Neuron (in vitro differentiated cells): ENCODE measurements around the gene AGK.

Source experiments
- H2AFZ ChIP-seq: one replicate; pipeline ENCODE4 v1.6.1; 2013; ENCODE audit warnings: low read depth, mild to moderate bottlenecking, inconsistent platforms, low read length, moderate library complexity
- H3K27me3 ChIP-seq: one replicate; pipeline ENCODE4 v1.6.1; 2013; ENCODE audit warnings: low read length; ENCODE audit not compliant: insufficient read depth
- H3K36me3 ChIP-seq: one replicate; pipeline ENCODE4 v1.6.1; 2013; ENCODE audit warnings: low read length; ENCODE audit not compliant: insufficient read depth
- H3K4me1 ChIP-seq: one replicate; pipeline ENCODE4 v1.6.1; 2013; ENCODE audit warnings: low read length; ENCODE audit not compliant: insufficient read depth
- H3K4me3 ChIP-seq: 2 replicates; pipeline ENCODE4 v1.5.1; 2013; ENCODE audit warnings: mild to moderate bottlenecking, low read length, moderate library complexity
- H3K9me3 ChIP-seq: one replicate; pipeline ENCODE4 v1.6.1; 2013; ENCODE audit warnings: low read length

Gene AGK

DNA sequence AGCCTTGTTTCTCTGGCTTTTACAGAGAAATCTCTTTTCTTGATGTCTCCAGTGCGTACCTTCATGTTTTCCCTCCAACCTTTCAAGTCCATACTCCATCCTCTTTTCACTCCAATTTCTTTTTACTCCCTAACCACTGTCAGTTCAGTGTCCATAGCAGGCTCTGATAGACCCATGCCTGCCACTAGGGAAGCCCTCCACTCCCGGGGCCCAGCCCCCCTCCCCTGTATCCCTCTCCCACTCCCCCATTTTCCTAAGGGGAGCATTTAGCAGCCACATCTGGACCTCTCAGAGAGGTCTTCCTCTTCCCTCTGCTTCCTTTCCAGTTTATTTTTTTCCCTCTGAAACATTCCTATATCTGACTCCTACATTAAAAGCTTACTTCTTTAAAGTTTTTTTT is 117.6 kb downstream of the AGK start:
- Histone ChIP-seq H3K36me3 (peaks cover 29% of the 10 kb centered on the region), H3K4me3 (no peak overlapping the region), H3K27me3 (no peaks in the 10 kb centered on the region), H3K9me3 (peaks cover 2% of the 10 kb centered on the region), H2AFZ (no peak overlapping the region), H3K4me1 (no peaks in the 10 kb centered on the region)

DNA sequence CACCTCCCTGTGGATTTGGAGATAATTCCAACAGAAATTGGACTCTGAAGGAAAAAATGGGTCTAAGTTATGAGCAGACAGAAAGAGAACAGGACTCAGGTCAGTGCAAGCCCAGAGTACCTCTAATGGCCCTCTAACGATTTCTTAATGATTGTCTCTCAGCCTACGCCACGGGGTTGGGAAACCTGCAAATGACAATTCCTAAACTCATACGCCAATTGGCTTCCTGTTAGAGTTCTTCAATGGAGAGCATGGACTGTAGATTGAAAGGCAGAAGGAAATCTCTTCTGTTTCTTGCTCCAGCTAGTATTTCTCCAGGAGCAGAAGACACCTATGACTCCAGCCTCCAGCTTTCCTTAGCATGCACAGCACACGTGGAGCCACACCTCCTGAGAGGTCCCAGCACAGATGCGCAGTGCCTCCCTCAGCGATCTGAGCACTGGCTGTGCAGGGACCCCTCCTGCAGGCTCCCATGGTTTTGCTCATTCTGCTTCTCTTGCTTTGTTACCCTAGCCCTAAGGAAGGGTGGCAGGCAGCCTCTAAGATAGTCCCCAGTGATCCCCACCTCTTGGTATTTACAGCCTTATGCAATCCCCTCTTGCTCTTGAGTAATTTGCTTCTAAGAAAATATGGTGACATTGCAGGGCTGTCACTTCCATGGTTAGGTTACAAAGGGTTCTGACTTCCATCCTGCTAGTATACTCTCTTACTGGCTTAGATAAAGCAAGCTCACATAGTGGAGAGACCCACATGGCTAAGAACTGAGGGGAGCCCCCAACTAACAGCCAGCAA is 120.7 kb downstream of the AGK start:
- no peaks in the 10 kb centered on the region for H3K27me3 ChIP-seq
- no peak overlapping the region for H2AFZ ChIP-seq
- H3K4me1 ChIP-seq, result peaks cover 3% of the 10 kb centered on the region
- peaks cover 2% of the 10 kb centered on the region for H3K9me3 ChIP-seq
- H3K36me3 ChIP-seq, result peaks cover 17% of the 10 kb centered on the region
- no peak overlapping the region for H3K4me3 ChIP-seq

DNA sequence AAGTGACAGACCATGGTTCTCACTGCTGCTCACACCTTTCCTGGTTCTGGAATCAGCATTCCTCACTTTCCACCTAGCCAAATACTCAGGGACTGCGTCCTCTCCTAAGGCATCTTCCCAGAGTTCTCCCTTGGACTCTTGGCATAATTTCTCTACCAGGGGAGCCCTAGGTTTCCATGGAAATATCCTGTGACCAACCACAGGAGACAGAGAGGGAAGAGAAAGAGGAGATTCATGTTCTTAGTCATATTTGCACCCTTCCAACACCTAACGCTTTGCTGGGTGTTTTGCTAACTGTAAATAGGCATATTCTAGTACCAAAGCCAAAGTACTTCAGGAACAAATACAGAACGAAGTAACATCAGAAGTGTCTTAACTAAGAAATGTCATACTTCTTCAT is 122.1 kb downstream of the AGK start:
- Histone ChIP-seq H3K27me3 (no peaks in the 10 kb centered on the region), H3K4me3 (no peak overlapping the region), H3K9me3 (peaks cover 2% of the 10 kb centered on the region)

DNA sequence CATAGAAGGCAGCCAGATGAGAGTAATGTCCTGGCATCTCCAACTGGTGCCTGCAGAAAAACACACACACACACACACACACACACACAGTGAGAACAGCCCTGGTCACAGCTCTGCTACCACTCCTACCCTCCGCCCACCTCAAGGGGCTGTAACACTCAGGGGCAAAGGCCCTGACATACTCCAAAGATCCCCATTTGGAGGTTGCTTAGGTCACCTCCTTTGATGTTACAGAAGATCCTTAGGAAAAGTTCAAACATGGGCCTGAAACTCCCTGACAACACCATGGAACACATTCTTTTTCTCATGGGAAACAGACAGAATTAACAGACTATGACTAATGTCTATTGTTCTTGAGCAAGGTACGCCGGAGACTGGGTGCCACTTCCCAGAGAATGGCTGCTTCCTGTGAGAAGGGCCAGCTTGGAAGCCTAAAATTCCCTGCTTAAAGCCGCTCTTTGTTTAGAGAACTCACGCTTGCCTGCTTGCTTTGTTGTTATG is 123.0 kb downstream of the AGK start:
- H3K4me3 ChIP-seq, result no peak overlapping the region
- H3K27me3 ChIP-seq, result no peaks in the 10 kb centered on the region

More for the DNA sequence above, 122.1 kb downstream of the AGK start:
- no peak overlapping the region for H2AFZ ChIP-seq
- H3K4me1 ChIP-seq, result peaks cover 3% of the 10 kb centered on the region
- peaks cover 21% of the 10 kb centered on the region for H3K36me3 ChIP-seq

DNA sequence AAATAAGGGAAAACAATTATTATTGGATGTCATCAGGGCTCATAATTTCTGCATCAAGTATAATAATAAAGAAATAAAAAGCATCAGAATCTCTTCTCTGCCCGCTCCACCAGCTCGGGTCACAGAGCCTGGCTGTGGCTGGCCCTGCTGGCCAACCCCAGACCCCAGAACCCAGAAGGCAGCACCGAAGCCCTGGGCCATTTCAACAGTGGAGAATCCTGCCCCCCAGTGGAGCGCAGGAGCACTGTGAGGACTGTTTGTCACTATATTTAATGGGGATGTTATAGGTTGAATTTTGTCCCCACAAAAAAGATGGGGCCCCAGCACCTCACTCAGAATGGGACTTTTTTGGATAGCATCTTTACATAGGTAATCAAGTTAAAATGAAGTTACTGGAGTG is 123.5 kb downstream of the AGK start:
- Histone ChIP-seq H3K9me3 (peaks cover 2% of the 10 kb centered on the region), H3K4me1 (peaks cover 3% of the 10 kb centered on the region), H3K4me3 (no peak overlapping the region), H2AFZ (no peak overlapping the region), H3K36me3 (peaks cover 22% of the 10 kb centered on the region), H3K27me3 (no peaks in the 10 kb centered on the region)

More for the DNA sequence above, 123.0 kb downstream of the AGK start:
- H3K4me1 ChIP-seq, result peaks cover 3% of the 10 kb centered on the region
- no peak overlapping the region for H2AFZ ChIP-seq
- peaks cover 21% of the 10 kb centered on the region for H3K36me3 ChIP-seq
- H3K9me3 ChIP-seq, result peaks cover 2% of the 10 kb centered on the region

DNA sequence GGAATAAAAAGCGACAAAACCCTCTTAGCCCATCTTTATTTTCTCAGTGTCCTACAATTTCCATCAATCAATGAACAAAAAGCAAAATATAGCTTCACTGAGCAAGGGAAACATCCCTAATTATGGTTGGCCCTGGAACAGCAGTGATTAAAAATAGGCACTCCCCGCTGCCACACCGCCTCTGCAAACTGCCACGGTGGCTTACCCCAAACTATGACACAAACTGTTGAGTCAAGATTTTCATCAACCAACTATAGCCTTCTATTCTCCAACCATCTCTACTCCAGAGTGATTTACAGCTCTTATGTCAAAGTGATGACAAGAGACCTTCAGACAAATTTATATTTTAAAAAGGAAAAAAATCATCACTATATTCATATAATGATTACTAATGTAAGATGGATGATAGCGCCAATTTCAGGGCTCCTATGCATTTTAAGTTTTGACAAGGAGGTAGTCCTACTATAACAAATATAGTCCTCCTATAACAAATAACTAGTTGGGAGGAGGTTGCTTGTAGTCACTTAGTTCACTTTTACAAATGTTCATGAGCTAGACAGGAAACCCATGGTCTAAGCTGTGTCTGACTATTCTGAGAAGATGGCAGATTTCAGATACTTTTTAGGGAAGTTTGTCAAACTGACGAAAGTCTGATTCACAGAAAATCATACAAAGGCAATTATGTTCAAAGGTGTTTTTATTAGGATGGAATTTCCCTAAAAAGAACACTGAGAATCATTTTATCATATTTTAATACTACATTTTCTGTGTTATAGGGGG is 124.4 kb downstream of the AGK start:
- Histone ChIP-seq H3K27me3 (no peaks in the 10 kb centered on the region), H3K9me3 (peaks cover 2% of the 10 kb centered on the region), H3K36me3 (peaks cover 26% of the 10 kb centered on the region), H3K4me1 (peaks cover 3% of the 10 kb centered on the region), H2AFZ (no peak overlapping the region), H3K4me3 (no peak overlapping the region)

DNA sequence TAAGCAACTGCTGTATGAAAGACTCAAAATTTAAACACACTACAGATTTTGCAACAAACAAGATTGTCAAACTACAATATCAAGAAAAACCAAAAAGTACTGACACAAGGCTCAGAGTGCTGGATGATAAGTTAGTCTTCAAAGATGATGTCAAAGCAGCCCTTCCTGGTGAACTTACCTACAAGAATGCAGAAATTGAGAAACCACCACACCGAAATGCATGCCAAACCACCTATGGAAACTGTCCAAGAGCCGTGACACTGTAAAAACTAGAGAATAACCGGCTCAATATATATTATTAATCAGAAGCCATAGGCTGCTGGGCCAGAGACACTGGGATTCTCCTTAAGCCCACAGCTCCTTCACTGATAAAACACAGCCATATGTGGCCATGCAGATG is 125.4 kb downstream of the AGK start:
- peaks cover 3% of the 10 kb centered on the region for H3K4me1 ChIP-seq

DNA sequence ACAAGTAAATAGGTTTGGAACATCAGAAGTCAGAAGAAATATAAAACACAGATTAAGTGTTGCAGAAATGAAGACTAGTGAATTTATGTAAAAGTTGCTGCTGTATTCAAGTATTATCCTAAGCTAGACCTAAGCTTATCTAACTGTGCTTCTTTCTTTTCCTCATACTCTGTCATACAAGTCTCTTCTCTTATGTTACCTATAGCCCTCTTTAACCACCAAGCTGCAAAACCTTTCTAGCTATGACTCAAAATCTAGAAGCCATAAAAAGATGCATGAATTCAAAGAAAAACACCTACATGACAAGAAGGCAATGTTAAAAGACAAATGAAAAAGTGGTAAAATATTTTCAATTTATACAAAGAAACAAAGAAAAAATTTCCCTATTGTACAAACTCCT is 127.8 kb downstream of the AGK start:
- Histone ChIP-seq H3K4me3 (no peak overlapping the region), H3K4me1 (peaks cover 3% of the 10 kb centered on the region), H3K9me3 (no peaks in the 10 kb centered on the region), H3K27me3 (no peaks in the 10 kb centered on the region), H3K36me3 (peaks cover 38% of the 10 kb centered on the region), H2AFZ (no peak overlapping the region)

More for the DNA sequence above, 125.4 kb downstream of the AGK start:
- Histone ChIP-seq H3K9me3 (peaks cover 2% of the 10 kb centered on the region), H2AFZ (no peak overlapping the region), H3K27me3 (no peaks in the 10 kb centered on the region), H3K36me3 (peaks cover 26% of the 10 kb centered on the region), H3K4me3 (no peak overlapping the region)

DNA sequence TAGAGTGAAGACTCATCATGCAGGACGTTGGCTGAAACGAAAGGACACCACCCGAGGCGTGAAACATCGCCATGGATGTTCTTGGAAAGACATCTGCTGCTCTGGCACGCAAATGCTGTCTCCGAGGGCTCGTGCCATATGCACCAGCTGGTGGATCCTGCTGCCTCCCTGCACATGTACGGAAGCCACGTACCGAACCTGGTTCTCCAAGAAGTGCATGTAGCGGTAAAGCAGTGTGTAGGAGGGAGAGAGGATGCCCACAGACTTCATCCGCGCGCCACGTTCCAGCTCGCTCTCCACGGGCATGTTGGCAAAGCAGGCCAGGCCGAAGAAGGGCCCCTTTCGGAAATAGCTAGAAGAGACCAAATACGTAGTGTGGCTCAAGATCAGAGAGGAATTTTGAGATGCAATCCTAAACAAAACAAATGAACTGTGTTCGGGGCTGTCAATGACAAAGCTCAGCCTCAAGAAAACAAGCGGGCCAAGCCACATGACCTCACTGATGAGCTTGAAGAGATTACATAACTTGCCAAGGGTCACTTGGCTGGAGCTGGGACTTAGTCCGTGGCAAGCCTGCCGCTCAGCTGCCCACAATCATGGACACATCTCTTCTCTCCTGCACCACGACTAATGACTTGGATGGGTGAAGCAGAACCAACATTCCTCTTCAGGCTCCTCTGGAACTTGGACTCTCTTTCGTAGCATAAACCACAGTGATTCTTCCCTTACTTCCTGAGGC is 134.2 kb downstream of the AGK start:
- Histone ChIP-seq H3K4me3 (no peak overlapping the region), H3K36me3 (peaks cover 44% of the 10 kb centered on the region), H3K9me3 (peaks cover 2% of the 10 kb centered on the region)

DNA sequence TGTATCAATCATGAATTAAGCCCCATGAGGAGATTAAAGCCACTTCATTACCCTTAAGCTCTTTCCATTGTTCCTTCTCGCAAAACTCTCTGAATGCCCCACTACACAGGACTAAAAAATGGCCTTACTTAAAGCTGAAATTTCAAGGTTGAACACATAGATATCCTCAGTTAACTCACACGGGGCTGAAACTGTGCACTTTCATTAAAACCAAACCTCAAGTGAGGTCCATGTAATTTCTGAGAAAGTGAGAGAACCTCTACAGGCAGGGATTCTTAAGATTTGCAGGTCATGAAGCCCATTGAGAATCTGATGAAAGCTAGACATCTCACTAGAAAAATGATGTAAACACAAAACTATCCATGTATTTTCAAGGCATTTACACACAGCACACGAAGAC is 134.9 kb downstream of the AGK start:
- Histone ChIP-seq H3K27me3 (no peaks in the 10 kb centered on the region), H2AFZ (no peak overlapping the region), H3K4me1 (no peaks in the 10 kb centered on the region), H3K4me3 (no peak overlapping the region), H3K36me3 (peaks cover 40% of the 10 kb centered on the region), H3K9me3 (peaks cover 2% of the 10 kb centered on the region)

More for the DNA sequence above, 134.2 kb downstream of the AGK start:
- Histone ChIP-seq H2AFZ (no peak overlapping the region), H3K27me3 (no peaks in the 10 kb centered on the region), H3K4me1 (no peaks in the 10 kb centered on the region)

DNA sequence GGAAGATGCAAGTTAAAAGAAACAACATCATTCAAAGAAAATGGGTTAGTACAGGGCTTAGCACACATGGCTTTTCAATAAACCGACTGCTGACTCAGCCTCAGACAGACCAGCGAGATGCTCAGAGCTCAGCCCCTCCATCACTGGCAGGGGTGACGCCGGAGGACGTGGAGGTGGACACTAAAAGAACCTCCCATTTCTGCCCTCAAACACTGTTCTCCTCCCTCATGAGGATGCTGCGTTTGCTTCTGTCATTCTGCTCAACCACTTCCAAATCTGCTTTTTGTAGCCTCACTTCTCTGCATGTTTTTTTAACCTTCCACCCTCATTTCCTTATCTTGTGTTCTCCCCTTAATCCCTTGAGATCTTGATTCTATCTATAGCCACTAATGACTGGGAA is 135.5 kb downstream of the AGK start:
- H2AFZ ChIP-seq, result no peak overlapping the region
- no peak overlapping the region for H3K4me3 ChIP-seq
- H3K9me3 ChIP-seq, result peaks cover 2% of the 10 kb centered on the region

DNA sequence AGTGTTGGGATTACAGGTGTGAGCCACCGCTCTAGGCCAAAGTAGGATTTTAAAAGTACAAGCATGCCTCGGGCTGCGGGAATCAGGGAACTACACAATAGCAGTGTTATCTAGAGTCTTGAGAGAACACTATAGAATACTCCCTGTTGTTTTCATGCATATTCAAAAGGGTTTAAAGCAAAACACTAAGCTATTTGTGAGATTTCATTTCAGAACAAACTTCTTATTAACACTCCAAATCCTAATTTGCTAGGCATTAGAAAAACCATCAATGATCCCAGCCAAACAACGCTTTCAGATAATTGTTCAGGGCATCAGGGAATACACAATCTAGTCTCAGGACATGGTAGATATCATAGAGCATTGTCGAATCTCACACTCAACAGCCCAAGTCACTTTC is 136.8 kb downstream of the AGK start:
- no peaks in the 10 kb centered on the region for H3K4me1 ChIP-seq
- H2AFZ ChIP-seq, result no peak overlapping the region
- peaks cover 2% of the 10 kb centered on the region for H3K9me3 ChIP-seq
- H3K4me3 ChIP-seq, result no peak overlapping the region
- H3K27me3 ChIP-seq, result no peaks in the 10 kb centered on the region
- H3K36me3 ChIP-seq, result peaks cover 25% of the 10 kb centered on the region

More for the DNA sequence above, 135.5 kb downstream of the AGK start:
- H3K36me3 ChIP-seq, result peaks cover 37% of the 10 kb centered on the region
- no peaks in the 10 kb centered on the region for H3K27me3 ChIP-seq
- no peaks in the 10 kb centered on the region for H3K4me1 ChIP-seq
